Spleen (tissue), 7 donors: Measurements from ENCODE around the gene AKT3.

ENCODE experiments used
- POLR2AphosphoS5 ChIP-seq, 3 donors: sonication (generic); formaldehyde crosslinking; IDR thresholded peaks; one replicate each; pipeline ENCODE4 v1.5.1; 2017; ENCODE audit warnings: antibody characterized with exemption in 3 of 3
- TF ChIP-seq, protein P1 (sequence below), 11 experiments: fragments of 200-600 bp in 7 of 11; fragments of 450-650 bp in 4 of 11; sonication (generic) in 4 of 11; IDR thresholded peaks in 8 of 11; conservative IDR thresholded peaks in 3 of 11; 1 replicate in 7 of 11; 2 replicates in 4 of 11; pipeline versions ENCODE4 v1.4.0 to v1.8.0; 2016 to 2021; ENCODE audit warnings: antibody characterized with exemption in 11 of 11, inconsistent platforms in 4 of 11, mild to moderate bottlenecking in 1 of 11
- donor health status: DM: no; HTN: no; CAD: no; lungs with moderate emphysema.
- donor health status: DM: no; HTN: no; CAD: no.
- donor health status: DM: no; HTN: no; CAD: no.

DNA sequence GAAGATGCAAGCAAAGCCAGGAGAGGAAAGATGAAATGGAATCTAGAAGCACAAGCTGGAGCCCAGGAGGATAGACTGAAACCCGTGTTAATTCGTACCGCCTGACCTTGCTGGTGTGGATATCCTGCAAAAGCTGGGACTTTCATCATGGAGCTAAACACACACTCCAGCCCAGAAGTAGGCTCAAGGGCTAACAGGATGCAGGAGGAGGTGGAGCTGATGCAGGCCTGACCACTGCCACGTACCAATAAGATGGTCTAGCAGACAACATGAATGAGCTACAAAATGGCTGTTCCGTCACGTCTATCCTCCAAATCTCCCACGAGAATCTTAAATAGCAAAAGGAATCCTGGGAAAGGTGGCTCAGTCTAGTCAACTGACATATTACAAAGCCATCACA lies 323.9 kb downstream of the AKT3 start:
- TF ChIP-seq, protein P1, sequence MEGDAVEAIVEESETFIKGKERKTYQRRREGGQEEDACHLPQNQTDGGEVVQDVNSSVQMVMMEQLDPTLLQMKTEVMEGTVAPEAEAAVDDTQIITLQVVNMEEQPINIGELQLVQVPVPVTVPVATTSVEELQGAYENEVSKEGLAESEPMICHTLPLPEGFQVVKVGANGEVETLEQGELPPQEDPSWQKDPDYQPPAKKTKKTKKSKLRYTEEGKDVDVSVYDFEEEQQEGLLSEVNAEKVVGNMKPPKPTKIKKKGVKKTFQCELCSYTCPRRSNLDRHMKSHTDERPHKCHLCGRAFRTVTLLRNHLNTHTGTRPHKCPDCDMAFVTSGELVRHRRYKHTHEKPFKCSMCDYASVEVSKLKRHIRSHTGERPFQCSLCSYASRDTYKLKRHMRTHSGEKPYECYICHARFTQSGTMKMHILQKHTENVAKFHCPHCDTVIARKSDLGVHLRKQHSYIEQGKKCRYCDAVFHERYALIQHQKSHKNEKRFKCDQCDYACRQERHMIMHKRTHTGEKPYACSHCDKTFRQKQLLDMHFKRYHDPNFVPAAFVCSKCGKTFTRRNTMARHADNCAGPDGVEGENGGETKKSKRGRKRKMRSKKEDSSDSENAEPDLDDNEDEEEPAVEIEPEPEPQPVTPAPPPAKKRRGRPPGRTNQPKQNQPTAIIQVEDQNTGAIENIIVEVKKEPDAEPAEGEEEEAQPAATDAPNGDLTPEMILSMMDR (IDR thresholded peaks at IDR 0.05 in 8 of 11, conservative IDR thresholded peaks at IDR 0.05 in 3 of 11), result no peak
- no peak for TF ChIP-seq POLR2AphosphoS5 (IDR thresholded peaks at IDR 0.05)
